ENCODE data around the gene PVALB. TPM values are rescaled to one million over a fixed set of nuclear protein-coding genes. Genes with fewer than 3 reads are reported as not detected.

PVALB gene
- total and polyA plus RNA-seq, 9 of the 15 experiments (the other 6 are each of a cell fraction or from before 2014, with no cell fraction given), result not detected

- H4K20me1 ChIP-seq (replicated peaks; ENCODE audit: control insufficient read depth, insufficient read depth, low read length), result peaks cover 5% of the 10 kb centered on the region; the same call in 1 of the 2 replicates
- in situ Hi-C loops (cut with MboI), result no loop called here
- ChIA-PET POLR2A (interaction anchor here (0.9 kb wide), 1 partner anchor 13 kb away, joined by 3 read pairs; no protein-coding TSS in a partner anchor), CTCF (ENCODE audit: low intra/inter-chr PET ratio) (interaction anchor here (1.5 kb wide), 1 partner anchor 99 kb away, joined by 6 read pairs; no protein-coding TSS in a partner anchor)
- DNase-seq (ENCODE audit: extremely low read depth in 1 of 4, low spot score in 3 of 4) (peak; percentile 53 to 74 (median 66)), ATAC-seq (peak; percentile 95), FAIRE-seq (peak; percentile 37)
- BruUV-seq (replicated peaks), result no TSS peak
- H3K4me2 ChIP-seq (ENCODE audit: insufficient read depth, low read length), result no peak overlapping the region
- no peaks in the 10 kb centered on the region for H3K79me2 ChIP-seq (ENCODE audit: control insufficient read depth, insufficient read depth, low read length)
- H3K36me3 ChIP-seq (ENCODE audit: control insufficient read depth, insufficient read depth, low read length), result no peaks in the 10 kb centered on the region
- WGBS (ENCODE audit: insufficient coverage, low coverage, missing lambda C conversion rate), result 15% methylated on average over 13 of the region's 19 CpGs
- H3K9me1 ChIP-seq (ENCODE audit: control insufficient read depth, insufficient read depth, low read length), result no peaks in the 10 kb centered on the region
- no peaks in the 10 kb centered on the region; a peak in 1 of 5 replicates for H3K4me1 ChIP-seq (replicated peaks in 1 of 2; ENCODE audit: control insufficient read depth in 2 of 2, insufficient read depth in 2 of 2, low read length in 2 of 2)
- intact Hi-C loops (cut with micrococcal nuclease), result no loop called here
- H2AFZ ChIP-seq (ENCODE audit: low read depth, low read length), result no peak overlapping the region
- no peak overlapping the region for H3K27ac ChIP-seq (ENCODE audit: extremely low read depth, low read depth, low read length)
- H3K27me3 ChIP-seq (ENCODE audit: control insufficient read depth in 2 of 2, insufficient read depth in 2 of 2, low read length in 2 of 2), result peaks cover 8 to 60% of the 10 kb centered on the region in 2 experiments; a peak in 3 of 5 replicates
- H3K9me3 ChIP-seq (replicated peaks; ENCODE audit: control insufficient read depth, insufficient read depth, low read depth, low read length), result no peaks in the 10 kb centered on the region
- H3K9ac ChIP-seq (ENCODE audit: insufficient read depth in 1 of 2, low read depth in 2 of 2, low read length in 2 of 2), result no peak overlapping the region
- H3K4me3 ChIP-seq, result no peak overlapping the region
- TF ChIP-seq ZNF143 (CRISPR knock-in tag; IDR thresholded peaks at IDR 0.05) (no peak), SMC3 (conservative IDR thresholded peaks at IDR 0.05; ENCODE audit: insufficient read depth, low read depth, low read length) (peak; percentile 53; the same call in 1 of the 2 replicates), CTCFL (IDR thresholded peaks at IDR 0.05; ENCODE audit: borderline replicate concordance, insufficient read depth, low read depth, low read length, poor library complexity, severe bottlenecking) (peak; percentile 45), RNF2 (IDR thresholded peaks at IDR 0.05) (no peak), TEAD2 (tag; IDR thresholded peaks at IDR 0.05) (no peak), RAD21 (CRISPR knock-in tag; conservative IDR thresholded peaks at IDR 0.05 in 1 of 2, IDR thresholded peaks at IDR 0.05 in 1 of 2) (peak; percentile 36 to 62), MYC (IDR thresholded peaks at IDR 0.05; ENCODE audit: low read depth, low read length) (no peak), MYC (CRISPR knock-in tag; IDR thresholded peaks at IDR 0.05; ENCODE audit: borderline replicate concordance, low read depth) (no peak), REST (IDR thresholded peaks at IDR 0.05; ENCODE audit: borderline replicate concordance) (peak; percentile 39; the same call in 1 of the 2 replicates), REST (CRISPR knock-in tag; IDR thresholded peaks at IDR 0.05; ENCODE audit: low read depth) (no peak), C11orf30 (IDR thresholded peaks at IDR 0.05; ENCODE audit: low read depth) (no peak), SRSF3 (IDR thresholded peaks at IDR 0.05; ENCODE audit: insufficient read depth, low read length) (no peak)
These were observed 59.1 kb downstream of the PVALB start for GRCh38 chr22:36757668-36758211.

Measured in K562 (cell line).